ENCODE results near the gene PTCD1.
A peak's percentile ranks its signal among the peaks of the same experiment; 100 is the strongest.

DNA sequence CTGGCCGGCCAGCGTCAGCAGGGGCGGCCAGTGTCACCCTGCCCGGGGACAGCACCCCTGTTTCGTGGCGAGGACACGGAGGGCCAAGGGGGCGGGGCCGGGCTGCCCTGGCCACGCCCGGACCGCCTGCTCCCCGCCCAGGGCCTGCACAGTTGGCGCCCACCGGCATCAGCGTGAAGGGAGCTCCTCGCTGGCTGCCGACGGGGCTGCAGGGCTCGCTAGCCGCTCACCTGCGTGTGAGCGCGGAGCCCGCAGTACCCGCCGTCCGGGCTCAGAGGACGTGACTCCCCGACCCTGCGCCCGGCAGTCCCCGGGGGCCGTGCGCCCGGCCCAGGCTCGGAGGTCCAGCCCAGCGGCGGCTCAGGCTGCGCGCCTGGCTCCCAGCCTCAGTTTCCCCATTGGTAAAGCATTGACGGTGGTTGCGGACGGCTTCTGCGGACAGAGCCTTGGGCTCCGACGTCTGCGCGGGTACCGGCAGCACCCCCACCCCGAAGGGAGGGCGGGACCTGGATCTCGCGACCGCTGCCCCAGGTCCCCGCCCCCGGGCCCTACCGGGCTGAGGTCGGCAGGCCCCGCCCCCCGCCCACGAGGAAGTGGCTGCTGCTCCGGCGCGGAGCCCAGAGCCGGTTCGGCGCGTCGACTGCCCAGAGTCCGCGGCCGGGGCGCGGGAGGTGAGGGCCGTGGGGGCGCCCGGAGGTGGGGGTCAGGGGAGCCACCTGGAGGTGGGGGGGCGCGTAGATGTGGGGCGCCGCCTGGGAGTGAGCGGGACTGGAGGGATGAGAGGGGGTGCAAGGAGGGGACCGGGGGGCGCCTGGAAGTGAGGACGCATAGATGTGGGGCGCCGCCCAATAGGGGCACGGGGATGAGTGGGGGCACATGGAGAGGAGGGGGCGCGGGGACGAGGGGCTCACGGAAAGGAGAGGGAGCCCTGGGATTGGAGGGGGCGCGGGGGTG lies 64.2 kb downstream of the PTCD1 start, which contains the start of gene ARPC1B:
- peak; percentile 59; the same call in 1 of the 2 replicates for TF ChIP-seq POLR2AphosphoS5 (IDR thresholded peaks at IDR 0.05; ENCODE audit: borderline replicate concordance, low read depth, low read length)
- TF ChIP-seq EZH2 (IDR thresholded peaks at IDR 0.05): no peak
- TF ChIP-seq FOXP2 (optimal IDR thresholded peaks at IDR 0.05; ENCODE audit: control extremely low read depth, extremely low read length, insufficient read depth): no peak

Data from SK-N-MC (cell line).